IMR-90 (cell line): ENCODE results near the gene FOXP1. TPM values are rescaled to one million over a fixed set of nuclear protein-coding genes. Genes with fewer than 3 reads are reported as not detected.
A peak's percentile ranks its signal among the peaks of the same experiment; 100 is the strongest.

ENCODE experiments used
- ATAC-seq: fragments of 200-7000 bp; cut with Tn5 transposase; 2 replicates; pipeline ENCODE4 v1.9.1; 2020; ENCODE audit warnings: low read depth, mild to moderate bottlenecking, moderate library complexity
- BruUV-seq: library from RNA; stranded (reverse); fragments of 400-500 nt; replicated peaks from 2 replicates; lab custom pipeline; 2021; lab: Mats Ljungman, UMichigan
- CTCF ChIA-PET: fragments of 300-600 bp; formaldehyde crosslinking; extraction: SDS; loops from one replicate; lab custom pipeline; 2021; ENCODE audit warnings: antibody characterized with exemption; lab: Yijun Ruan, JAX
- POLR2A ChIA-PET: fragments of 300-600 bp; sonication (Branson Sonifier 250); formaldehyde crosslinking; loops from one replicate; lab custom pipeline; 2022; ENCODE audit warnings: antibody characterized with exemption; ENCODE audit not compliant: unreplicated experiment; lab: Charles Lee
- DNase-seq: peaks from one replicate; pipeline ENCODE4 v3.0.0; 2013
- H2AFZ ChIP-seq: replicated peaks from 2 replicates; pipeline ENCODE3; 2013; ENCODE audit warnings: low read length, mild to moderate bottlenecking; ENCODE audit not compliant: poor library complexity
- H2AK5ac ChIP-seq: 2 replicates; pipeline ENCODE4 v1.6.1; 2013; ENCODE audit warnings: low read depth, low read length, inconsistent platforms
- H2AK9ac ChIP-seq: replicated peaks from 2 replicates; pipeline ENCODE3; 2013; ENCODE audit warnings: mild to moderate bottlenecking, low read depth, low read length, moderate library complexity; ENCODE audit not compliant: poor library complexity
- H2BK120ac ChIP-seq: 2 replicates; pipeline ENCODE4 v1.6.1; 2013; ENCODE audit warnings: low read depth, low read length, inconsistent platforms
- H2BK15ac ChIP-seq: 3 replicates; pipeline ENCODE4 v1.6.1; 2013; ENCODE audit warnings: low read depth, low read length, inconsistent platforms
- H2BK20ac ChIP-seq: 2 replicates; pipeline ENCODE4 v1.6.1; 2013; ENCODE audit warnings: low read depth, mild to moderate bottlenecking, inconsistent platforms, low read length, moderate library complexity
- H2BK5ac ChIP-seq: 2 replicates; pipeline ENCODE4 v1.6.1; 2013; ENCODE audit warnings: mild to moderate bottlenecking, low read depth, low read length, inconsistent platforms; ENCODE audit not compliant: poor library complexity, severe bottlenecking
- H3K14ac ChIP-seq: replicated peaks from 2 replicates; pipeline ENCODE4 v1.6.1; 2013; ENCODE audit warnings: low read depth, low read length, inconsistent platforms
- H3K18ac ChIP-seq: 2 replicates; pipeline ENCODE4 v1.6.1; 2013; ENCODE audit warnings: low read depth, low read length, control low read depth
- H3K23ac ChIP-seq: 2 replicates; pipeline ENCODE4 v1.6.1; 2013; ENCODE audit warnings: low read depth, low read length, inconsistent platforms
- H3K27ac ChIP-seq: 2 replicates; pipeline ENCODE4 v1.5.1; 2013; ENCODE audit warnings: mild to moderate bottlenecking, control low read depth, low read length; ENCODE audit not compliant: insufficient read depth
- H3K27me3 ChIP-seq: 2 replicates; pipeline ENCODE4 v1.6.1; 2013; ENCODE audit warnings: low read length; ENCODE audit not compliant: control insufficient read depth, insufficient read depth
- H3K36me3 ChIP-seq: 2 replicates; pipeline ENCODE4 v1.6.1; 2013; ENCODE audit warnings: low read length, mixed read lengths; ENCODE audit not compliant: control insufficient read depth, insufficient read depth
- H3K4ac ChIP-seq: 2 replicates; pipeline ENCODE4 v1.6.1; 2013; ENCODE audit warnings: low read depth, low read length, inconsistent platforms
- H3K4me1 ChIP-seq: 2 replicates; pipeline ENCODE4 v1.6.1; 2013; ENCODE audit warnings: low read length, mixed read lengths; ENCODE audit not compliant: control insufficient read depth, insufficient read depth
- H3K4me2 ChIP-seq: 2 replicates; pipeline ENCODE4 v1.6.1; 2013; ENCODE audit warnings: low read depth, mild to moderate bottlenecking, control low read depth, low read length, moderate library complexity
- H3K4me3 ChIP-seq: 2 replicates; pipeline ENCODE4 v1.5.1; 2013; ENCODE audit warnings: low read depth, mild to moderate bottlenecking, control low read depth, low read length, moderate library complexity; ENCODE audit not compliant: insufficient read depth
- H3K56ac ChIP-seq: 2 replicates; pipeline ENCODE4 v1.6.1; 2013; ENCODE audit warnings: low read length, inconsistent platforms; ENCODE audit not compliant: insufficient read depth; ENCODE audit errors: extremely low read depth
- H3K79me1 ChIP-seq, 2 experiments: 2 replicates each; pipeline ENCODE4 v1.6.1; 2013; ENCODE audit warnings: low read length in 2 of 2, inconsistent platforms in 1 of 2, low read depth in 1 of 2
- H3K9ac ChIP-seq: 2 replicates; pipeline ENCODE4 v1.6.1; 2013; ENCODE audit warnings: low read depth, low read length, control low read depth
- H3K9me1 ChIP-seq: 2 replicates; pipeline ENCODE4 v1.6.1; 2013; ENCODE audit warnings: low read length, inconsistent platforms; ENCODE audit not compliant: insufficient read depth
- H3K9me3 ChIP-seq: 2 replicates; pipeline ENCODE4 v1.6.1; 2013; ENCODE audit warnings: low read length; ENCODE audit not compliant: control insufficient read depth, insufficient read depth
- H4K20me1 ChIP-seq: 2 replicates; pipeline ENCODE4 v1.6.1; 2013; ENCODE audit warnings: low read length, inconsistent platforms; ENCODE audit not compliant: insufficient read depth
- H4K5ac ChIP-seq: 2 replicates; pipeline ENCODE4 v1.6.1; 2013; ENCODE audit warnings: mild to moderate bottlenecking, low read depth, low read length, control low read depth
- H4K8ac ChIP-seq, 2 experiments: 2 replicates each; pipeline ENCODE4 v1.6.1; 2013; ENCODE audit warnings: low read depth in 2 of 2, low read length in 2 of 2, control low read depth in 1 of 2, inconsistent platforms in 1 of 2
- H4K91ac ChIP-seq: 2 replicates; pipeline ENCODE4 v1.6.1; 2013; ENCODE audit warnings: low read depth, low read length, inconsistent platforms; ENCODE audit not compliant: insufficient read depth
- CEBPB ChIP-seq: IDR thresholded peaks from 2 replicates; pipeline ENCODE4 v1.6.1; 2012; ENCODE audit warnings: low read depth, low read length, improper control_type of control experiment
- CHD1 ChIP-seq: IDR thresholded peaks from 2 replicates; pipeline ENCODE4 v1.6.1; 2012; ENCODE audit warnings: low read depth, low read length, improper control_type of control experiment
- POLR2A ChIP-seq: IDR thresholded peaks from 2 replicates; pipeline ENCODE4 v1.6.1; 2012; ENCODE audit warnings: mild to moderate bottlenecking, low read depth, low read length
- RAD21 ChIP-seq: IDR thresholded peaks from 2 replicates; pipeline ENCODE4 v1.6.1; 2012; ENCODE audit warnings: low read length, improper control_type of control experiment
- WGBS, 2 experiments: methylation state at CpG; one replicate each; pipeline versions ENCODE4 v1.1.5 to v1.1.7; 2013; ENCODE audit warnings: missing lambda C conversion rate in 2 of 2; ENCODE audit not compliant: insufficient read length in 1 of 2; ENCODE audit errors: extremely low coverage in 2 of 2; 5-methylcytosine and 5-hydroxymethylcytosine counted together
- dilution Hi-C: fragments of 300-500 bp; cut with HindIII; formaldehyde crosslinking; loops from one replicate; pipeline ENCODE4 v1.14.3; 2018; ENCODE audit warnings: low sequenced_read_pairs; ENCODE audit not compliant: unreplicated experiment
- in situ Hi-C: fragments of 300-500 bp; cut with MboI; formaldehyde crosslinking; loops from 3 replicates; pipeline ENCODE4 v1.14.3; 2019; ENCODE audit warnings: low sequenced_read_pairs, inconsistent platforms, mixed read lengths
- intact Hi-C: fragments of 100-400 bp; cut with micrococcal nuclease; formaldehyde crosslinking; loops from 2 replicates; pipeline ENCODE4 v1.10.0; 2022
- polyA plus RNA-seq, 3 experiments: library from polyadenylated mRNA; depleted of rRNA; stranded (reverse); fragments of >200 nt; gene quantifications; 2 replicates each; pipeline ENCODE4 v1.2.3, GENCODE V29; 2012; ENCODE audit warnings: low replicate concordance in 1 of 3
- total RNA-seq: library from RNA; depleted of rRNA; stranded (reverse); fragments of >200 nt; gene quantifications from 2 replicates; pipeline ENCODE4 v1.2.3, GENCODE V29; 2012
- TF ChIP-seq, protein P1 (sequence below): fragments of 150-350 bp; IDR thresholded peaks from 2 replicates; pipeline ENCODE4 v1.6.1; 2016; ENCODE audit warnings: low read depth, mild to moderate bottlenecking, low read length, moderate library complexity, borderline replicate concordance

The FOXP1 gene
- total and polyA plus RNA-seq, 2 of the 4 experiments (the other 2 are of a cell fraction) = 37.0 to 132 TPM

DNA sequence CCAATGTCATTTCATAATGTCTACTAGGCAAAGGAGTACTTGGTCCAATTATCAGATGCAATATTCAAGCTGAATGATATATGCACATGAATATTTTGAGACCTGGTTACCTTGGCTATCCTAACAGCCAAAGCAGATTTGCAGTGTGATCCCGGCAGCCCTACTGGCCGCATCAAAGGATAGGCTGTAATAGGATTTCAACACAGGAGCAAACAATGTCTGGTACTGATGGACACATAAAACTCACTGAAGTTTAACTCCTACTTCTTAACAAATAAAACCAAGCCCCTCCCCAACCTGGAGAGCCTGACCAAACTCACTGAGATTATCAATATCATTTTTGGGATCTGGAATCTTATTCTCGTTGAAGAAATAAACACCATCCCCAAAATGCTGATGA lies 130.2 kb downstream of the FOXP1 start:
- intact Hi-C loops = loop anchor here (10.0 kb wide), 1 partner anchor 469 kb away; no protein-coding TSS in a partner anchor
- H3K18ac ChIP-seq = no peak overlapping the region

More for the DNA sequence above, 130.2 kb downstream of the FOXP1 start:
- ATAC-seq (no peak), DNase-seq (no peak)
- no peak overlapping the region for H4K8ac ChIP-seq
- no peaks in the 10 kb centered on the region for H3K36me3 ChIP-seq
- no peak overlapping the region for H2BK5ac ChIP-seq
- in situ Hi-C loops = no loop called here
- no peak overlapping the region for H4K5ac ChIP-seq
- no peak overlapping the region for H2AK9ac ChIP-seq
- H2AFZ ChIP-seq = no peak overlapping the region
- no peaks in the 10 kb centered on the region for H3K9me3 ChIP-seq
- no peak overlapping the region for H3K23ac ChIP-seq
- H3K4me3 ChIP-seq = no peak overlapping the region
- no peak for TF ChIP-seq CHD1
- no peak for TF ChIP-seq CEBPB
- TF ChIP-seq, protein P1, sequence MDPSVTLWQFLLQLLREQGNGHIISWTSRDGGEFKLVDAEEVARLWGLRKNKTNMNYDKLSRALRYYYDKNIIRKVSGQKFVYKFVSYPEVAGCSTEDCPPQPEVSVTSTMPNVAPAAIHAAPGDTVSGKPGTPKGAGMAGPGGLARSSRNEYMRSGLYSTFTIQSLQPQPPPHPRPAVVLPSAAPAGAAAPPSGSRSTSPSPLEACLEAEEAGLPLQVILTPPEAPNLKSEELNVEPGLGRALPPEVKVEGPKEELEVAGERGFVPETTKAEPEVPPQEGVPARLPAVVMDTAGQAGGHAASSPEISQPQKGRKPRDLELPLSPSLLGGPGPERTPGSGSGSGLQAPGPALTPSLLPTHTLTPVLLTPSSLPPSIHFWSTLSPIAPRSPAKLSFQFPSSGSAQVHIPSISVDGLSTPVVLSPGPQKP = no peak
- TF ChIP-seq POLR2A = no peak
- no peak for TF ChIP-seq RAD21
- no peak overlapping the region for H4K91ac ChIP-seq
- H3K14ac ChIP-seq = no peak overlapping the region
- H2AK5ac ChIP-seq = no peak overlapping the region
- dilution Hi-C loops = no loop called here
- H2BK20ac ChIP-seq = no peak overlapping the region
- H2BK15ac ChIP-seq = peak overlapping the region; percentile 15; the same call in 1 of the 3 replicates
- H3K4me2 ChIP-seq = no peak overlapping the region
- H3K79me1 ChIP-seq = peaks cover 25 to 73% of the 10 kb centered on the region in 2 experiments; a peak in 3 of 4 replicates
- H3K4me1 ChIP-seq = peaks cover 13% of the 10 kb centered on the region
- WGBS, 2 experiments = no CpG with 5 or more reads among the region's 3 CpGs
- 0 out of 2 replicates have a peak overlapping the region, but pooled peaks have one; percentile 31 for H3K4ac ChIP-seq
- H3K9ac ChIP-seq = no peak overlapping the region
- CTCF ChIA-PET = no interaction called here
- H3K56ac ChIP-seq = no peak overlapping the region
- POLR2A ChIA-PET = no interaction called here
- no peaks in the 10 kb centered on the region for H4K20me1 ChIP-seq
- no TSS peak for BruUV-seq
- H3K27ac ChIP-seq = no peak overlapping the region
- H3K9me1 ChIP-seq = peaks cover 5% of the 10 kb centered on the region
- no peak overlapping the region for H2BK120ac ChIP-seq
- H3K27me3 ChIP-seq = no peaks in the 10 kb centered on the region
